WTC11 (cell line): ENCODE data around the gene RSRC1.

Experiments
- JUN ChIP-seq: sonication (generic); formaldehyde crosslinking; IDR thresholded peaks from 2 replicates; pipeline ENCODE4 v1.8.0; 2023; ENCODE audit warnings: mild to moderate bottlenecking, missing genetic modification reagents
- KAT7 ChIP-seq: sonication (generic); formaldehyde crosslinking; IDR thresholded peaks from 2 replicates; pipeline ENCODE4 v1.8.1; 2023; ENCODE audit warnings: missing genetic modification reagents, mild to moderate bottlenecking, borderline replicate concordance
- MAX ChIP-seq: sonication (generic); formaldehyde crosslinking; IDR thresholded peaks from 2 replicates; pipeline ENCODE4 v1.8.0; 2022; ENCODE audit warnings: mild to moderate bottlenecking, missing genetic modification reagents
- NR1H2 ChIP-seq: sonication (generic); formaldehyde crosslinking; IDR thresholded peaks from 2 replicates; pipeline ENCODE4 v1.9.0; 2021; ENCODE audit warnings: mild to moderate bottlenecking, moderate library complexity, missing genetic modification reagents
- ZMAT4 ChIP-seq: fragments of 250-450 bp; sonication (Bioruptor Pico); IDR thresholded peaks from 2 replicates; pipeline ENCODE4 v1.9.0; 2021; ENCODE audit warnings: mild to moderate bottlenecking
- TF ChIP-seq, protein P1 (sequence below): fragments of 200-600 bp; IDR thresholded peaks from 2 replicates; pipeline ENCODE4 v1.8.0; 2022; ENCODE audit warnings: antibody characterized with exemption
- TF ChIP-seq, protein P2 (sequence below): sonication (generic); formaldehyde crosslinking; IDR thresholded peaks from 2 replicates; pipeline ENCODE4 v1.8.0; 2022; ENCODE audit warnings: missing genetic modification reagents
- TF ChIP-seq, protein P3 (sequence below): sonication (generic); formaldehyde crosslinking; IDR thresholded peaks from 2 replicates; pipeline ENCODE4 v1.8.1; 2023; ENCODE audit warnings: mild to moderate bottlenecking, missing genetic modification reagents, moderate library complexity

DNA sequence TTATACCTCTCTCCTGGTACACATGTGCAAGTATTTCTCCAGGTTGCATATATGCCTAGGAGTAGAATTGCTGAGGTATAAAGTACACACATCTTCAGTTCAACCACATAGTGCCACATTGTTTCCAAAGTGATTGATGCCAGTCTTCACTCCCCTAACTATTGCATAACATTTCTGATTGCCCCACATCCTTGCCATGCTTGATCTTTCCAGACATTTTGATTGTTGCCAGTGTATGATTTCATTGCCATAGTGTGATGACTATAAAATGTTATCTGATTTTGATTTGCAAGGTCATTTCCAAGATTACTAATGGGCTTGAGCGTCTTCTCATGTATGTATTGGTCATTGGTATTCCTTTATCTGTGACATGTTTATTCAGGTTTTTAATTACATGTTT lies 400.0 kb downstream of the RSRC1 start:
- TF ChIP-seq, protein P1, sequence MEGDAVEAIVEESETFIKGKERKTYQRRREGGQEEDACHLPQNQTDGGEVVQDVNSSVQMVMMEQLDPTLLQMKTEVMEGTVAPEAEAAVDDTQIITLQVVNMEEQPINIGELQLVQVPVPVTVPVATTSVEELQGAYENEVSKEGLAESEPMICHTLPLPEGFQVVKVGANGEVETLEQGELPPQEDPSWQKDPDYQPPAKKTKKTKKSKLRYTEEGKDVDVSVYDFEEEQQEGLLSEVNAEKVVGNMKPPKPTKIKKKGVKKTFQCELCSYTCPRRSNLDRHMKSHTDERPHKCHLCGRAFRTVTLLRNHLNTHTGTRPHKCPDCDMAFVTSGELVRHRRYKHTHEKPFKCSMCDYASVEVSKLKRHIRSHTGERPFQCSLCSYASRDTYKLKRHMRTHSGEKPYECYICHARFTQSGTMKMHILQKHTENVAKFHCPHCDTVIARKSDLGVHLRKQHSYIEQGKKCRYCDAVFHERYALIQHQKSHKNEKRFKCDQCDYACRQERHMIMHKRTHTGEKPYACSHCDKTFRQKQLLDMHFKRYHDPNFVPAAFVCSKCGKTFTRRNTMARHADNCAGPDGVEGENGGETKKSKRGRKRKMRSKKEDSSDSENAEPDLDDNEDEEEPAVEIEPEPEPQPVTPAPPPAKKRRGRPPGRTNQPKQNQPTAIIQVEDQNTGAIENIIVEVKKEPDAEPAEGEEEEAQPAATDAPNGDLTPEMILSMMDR, result no peak
- TF ChIP-seq, protein P2, sequence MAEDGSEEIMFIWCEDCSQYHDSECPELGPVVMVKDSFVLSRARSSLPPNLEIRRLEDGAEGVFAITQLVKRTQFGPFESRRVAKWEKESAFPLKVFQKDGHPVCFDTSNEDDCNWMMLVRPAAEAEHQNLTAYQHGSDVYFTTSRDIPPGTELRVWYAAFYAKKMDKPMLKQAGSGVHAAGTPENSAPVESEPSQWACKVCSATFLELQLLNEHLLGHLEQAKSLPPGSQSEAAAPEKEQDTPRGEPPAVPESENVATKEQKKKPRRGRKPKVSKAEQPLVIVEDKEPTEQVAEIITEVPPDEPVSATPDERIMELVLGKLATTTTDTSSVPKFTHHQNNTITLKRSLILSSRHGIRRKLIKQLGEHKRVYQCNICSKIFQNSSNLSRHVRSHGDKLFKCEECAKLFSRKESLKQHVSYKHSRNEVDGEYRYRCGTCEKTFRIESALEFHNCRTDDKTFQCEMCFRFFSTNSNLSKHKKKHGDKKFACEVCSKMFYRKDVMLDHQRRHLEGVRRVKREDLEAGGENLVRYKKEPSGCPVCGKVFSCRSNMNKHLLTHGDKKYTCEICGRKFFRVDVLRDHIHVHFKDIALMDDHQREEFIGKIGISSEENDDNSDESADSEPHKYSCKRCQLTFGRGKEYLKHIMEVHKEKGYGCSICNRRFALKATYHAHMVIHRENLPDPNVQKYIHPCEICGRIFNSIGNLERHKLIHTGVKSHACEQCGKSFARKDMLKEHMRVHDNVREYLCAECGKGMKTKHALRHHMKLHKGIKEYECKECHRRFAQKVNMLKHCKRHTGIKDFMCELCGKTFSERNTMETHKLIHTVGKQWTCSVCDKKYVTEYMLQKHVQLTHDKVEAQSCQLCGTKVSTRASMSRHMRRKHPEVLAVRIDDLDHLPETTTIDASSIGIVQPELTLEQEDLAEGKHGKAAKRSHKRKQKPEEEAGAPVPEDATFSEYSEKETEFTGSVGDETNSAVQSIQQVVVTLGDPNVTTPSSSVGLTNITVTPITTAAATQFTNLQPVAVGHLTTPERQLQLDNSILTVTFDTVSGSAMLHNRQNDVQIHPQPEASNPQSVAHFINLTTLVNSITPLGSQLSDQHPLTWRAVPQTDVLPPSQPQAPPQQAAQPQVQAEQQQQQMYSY, result no peak
- TF ChIP-seq, protein P3, sequence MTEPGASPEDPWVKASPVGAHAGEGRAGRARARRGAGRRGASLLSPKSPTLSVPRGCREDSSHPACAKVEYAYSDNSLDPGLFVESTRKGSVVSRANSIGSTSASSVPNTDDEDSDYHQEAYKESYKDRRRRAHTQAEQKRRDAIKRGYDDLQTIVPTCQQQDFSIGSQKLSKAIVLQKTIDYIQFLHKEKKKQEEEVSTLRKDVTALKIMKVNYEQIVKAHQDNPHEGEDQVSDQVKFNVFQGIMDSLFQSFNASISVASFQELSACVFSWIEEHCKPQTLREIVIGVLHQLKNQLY (CRISPR knock-in tag), result no peak
- TF ChIP-seq NR1H2 (CRISPR knock-in tag) (no peak), MAX (no peak), JUN (CRISPR knock-in tag) (no peak), KAT7 (CRISPR knock-in tag) (no peak), ZMAT4 (no peak)
